ENCODE results near the gene MCU. TPM values are rescaled to one million over a fixed set of nuclear protein-coding genes. Genes with fewer than 3 reads are reported as not detected.

The MCU gene
- total RNA-seq, 4 donors from 2014 or later = 14.1 to 18.1 (median 15.8) TPM

DNA sequence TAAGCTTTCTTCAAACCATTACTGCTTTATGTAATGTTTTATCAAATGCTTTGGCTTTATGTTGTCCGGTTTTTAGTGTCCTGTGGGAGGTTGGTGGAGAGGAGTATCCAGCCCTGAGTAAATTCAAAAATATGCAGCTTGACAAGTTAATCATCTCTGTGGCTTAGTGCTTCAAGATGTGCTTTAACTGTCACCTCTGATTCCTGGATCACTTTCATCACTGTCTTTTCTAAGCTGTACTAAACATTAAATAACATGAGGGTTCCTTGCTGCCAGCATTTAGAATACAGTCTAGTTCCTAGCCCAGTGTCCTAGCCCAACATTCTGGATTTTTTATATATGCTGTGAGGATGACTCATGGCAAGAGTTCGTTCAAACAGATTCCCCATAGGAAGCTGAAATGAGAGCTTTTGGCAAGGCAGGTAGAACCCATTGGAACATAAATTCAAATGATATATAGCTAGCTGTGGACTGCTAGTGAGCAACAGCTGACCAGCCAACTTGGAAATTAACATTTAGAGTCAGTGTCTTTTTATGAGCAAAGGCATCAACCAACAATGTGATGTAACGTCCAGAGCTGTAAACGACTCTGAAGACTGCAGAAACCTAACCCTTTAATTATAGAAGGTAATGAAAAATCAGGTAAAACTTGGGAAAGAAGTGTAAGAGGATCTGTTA, 120.9 kb downstream of the MCU start:
- TF ChIP-seq, protein P1, sequence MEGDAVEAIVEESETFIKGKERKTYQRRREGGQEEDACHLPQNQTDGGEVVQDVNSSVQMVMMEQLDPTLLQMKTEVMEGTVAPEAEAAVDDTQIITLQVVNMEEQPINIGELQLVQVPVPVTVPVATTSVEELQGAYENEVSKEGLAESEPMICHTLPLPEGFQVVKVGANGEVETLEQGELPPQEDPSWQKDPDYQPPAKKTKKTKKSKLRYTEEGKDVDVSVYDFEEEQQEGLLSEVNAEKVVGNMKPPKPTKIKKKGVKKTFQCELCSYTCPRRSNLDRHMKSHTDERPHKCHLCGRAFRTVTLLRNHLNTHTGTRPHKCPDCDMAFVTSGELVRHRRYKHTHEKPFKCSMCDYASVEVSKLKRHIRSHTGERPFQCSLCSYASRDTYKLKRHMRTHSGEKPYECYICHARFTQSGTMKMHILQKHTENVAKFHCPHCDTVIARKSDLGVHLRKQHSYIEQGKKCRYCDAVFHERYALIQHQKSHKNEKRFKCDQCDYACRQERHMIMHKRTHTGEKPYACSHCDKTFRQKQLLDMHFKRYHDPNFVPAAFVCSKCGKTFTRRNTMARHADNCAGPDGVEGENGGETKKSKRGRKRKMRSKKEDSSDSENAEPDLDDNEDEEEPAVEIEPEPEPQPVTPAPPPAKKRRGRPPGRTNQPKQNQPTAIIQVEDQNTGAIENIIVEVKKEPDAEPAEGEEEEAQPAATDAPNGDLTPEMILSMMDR (IDR thresholded peaks at IDR 0.05; ENCODE audit: low read depth) = no peak

DNA sequence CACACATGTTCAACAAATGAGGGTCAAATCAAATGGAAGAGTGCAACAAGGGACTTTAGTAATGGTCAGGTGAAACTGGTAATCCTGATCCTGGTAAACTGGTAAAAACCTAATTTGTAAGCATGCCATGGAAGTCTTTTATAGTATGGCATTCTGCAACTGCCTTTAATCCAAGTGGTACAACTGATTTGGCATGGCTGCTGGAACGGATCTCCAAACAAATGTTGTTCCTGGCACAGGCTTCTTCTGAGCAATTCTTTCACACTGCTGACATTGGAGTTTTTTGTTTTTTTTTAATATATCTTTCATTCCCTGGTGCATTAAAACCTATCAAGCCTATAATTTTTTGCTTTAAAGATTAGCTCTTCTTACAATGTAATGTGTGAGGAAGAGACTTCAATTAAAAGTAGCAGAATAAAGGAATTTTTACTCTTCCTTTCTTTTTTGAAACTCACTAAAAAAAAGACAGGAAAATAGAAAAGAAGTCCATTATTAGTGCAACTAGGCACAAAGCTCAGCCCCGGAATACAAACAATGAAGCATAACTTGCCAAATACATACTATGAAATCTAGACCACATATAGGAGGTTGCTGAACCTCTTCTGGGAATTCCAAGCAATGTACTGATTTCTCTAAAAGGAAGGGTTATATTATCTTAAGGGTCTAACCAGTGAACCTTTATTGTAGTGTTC, 122.3 kb downstream of the MCU start:
- TF ChIP-seq, protein P1 (IDR thresholded peaks at IDR 0.05; ENCODE audit: low read depth) = no peak

- TF ChIP-seq, protein P1 (IDR thresholded peaks at IDR 0.05; ENCODE audit: low read depth) = no peak
Observed at GRCh38 chr10:72816565-72816964, 124.6 kb downstream of the MCU start.

DNA sequence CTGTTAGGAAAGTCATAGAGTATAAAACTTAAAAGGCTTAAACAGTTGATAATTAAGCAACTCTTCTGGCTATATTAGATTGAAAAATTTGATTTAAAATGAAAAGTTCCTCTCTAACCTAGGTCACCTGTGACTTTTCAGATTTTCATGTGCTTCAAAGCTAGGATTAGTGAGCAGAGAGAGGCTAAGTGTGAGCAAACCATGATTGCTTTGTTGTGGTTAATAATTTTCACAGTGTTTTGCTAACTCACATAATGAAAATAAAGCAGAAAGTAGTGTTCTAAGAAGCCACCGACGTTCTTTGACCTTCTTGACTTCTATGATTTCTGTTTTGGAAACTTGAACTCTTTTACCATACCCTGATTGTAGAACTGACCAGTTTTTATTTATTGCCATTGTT, 126.1 kb downstream of the MCU start:
- TF ChIP-seq, protein P1 (IDR thresholded peaks at IDR 0.05; ENCODE audit: low read depth) = no peak

DNA sequence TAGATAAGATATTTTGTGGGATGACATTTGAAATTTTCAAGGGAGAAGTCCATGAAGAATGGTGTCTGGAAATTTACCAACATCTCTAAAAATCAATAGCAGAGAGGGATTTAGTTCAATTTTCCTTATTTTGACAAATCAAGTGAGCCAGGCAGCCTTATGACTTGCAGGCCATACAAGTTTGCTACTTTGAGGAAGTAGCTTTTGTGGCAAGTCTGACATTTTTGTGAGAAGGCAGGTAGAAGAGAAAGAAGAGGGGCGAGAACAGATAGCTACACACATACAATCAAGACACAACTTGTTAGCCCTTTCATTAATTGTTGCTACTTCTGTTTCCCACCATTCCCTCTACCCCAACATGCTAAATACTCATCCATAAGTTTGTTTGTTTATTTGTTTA, 127.1 kb downstream of the MCU start:
- TF ChIP-seq, protein P1 (IDR thresholded peaks at IDR 0.05; ENCODE audit: low read depth) = no peak

- TF ChIP-seq, protein P1 (IDR thresholded peaks at IDR 0.05; ENCODE audit: low read depth) = no peak
Observed at GRCh38 chr10:72821606-72822005, 129.7 kb downstream of the MCU start.

- TF ChIP-seq, protein P1 (IDR thresholded peaks at IDR 0.05; ENCODE audit: low read depth) = no peak
Observed at GRCh38 chr10:72822342-72822986, 130.5 kb downstream of the MCU start.

Data from subcutaneous adipose tissue (tissue), 4 donors.